ENCODE results near the gene RNF166. TPM values are rescaled to one million over a fixed set of nuclear protein-coding genes. Genes with fewer than 3 reads are reported as not detected.
A peak's percentile ranks its signal among the peaks of the same experiment; 100 is the strongest.

Gene RNF166
- total and polyA plus RNA-seq, 2 of the 13 experiments (the other 11 are each of a cell fraction or from before 2014, with no cell fraction given): 21.4 to 23.0 TPM

- TF ChIP-seq AGO2 (optimal IDR thresholded peaks at IDR 0.05; ENCODE audit: low read depth, low read length) (peak; percentile 38), ONECUT2 (CRISPR knock-in tag; IDR thresholded peaks at IDR 0.05) (no peak)
These were observed 47.4 kb upstream of the RNF166 start (continued) for GRCh38 chr16:88753602-88754001.

- H3K27me3 ChIP-seq (ENCODE audit: control insufficient read depth in 1 of 2, insufficient read depth in 2 of 2, low read length in 2 of 2): no peaks in the 10 kb centered on the region
- WGBS (ENCODE audit: low lambda C conversion rate): 86% methylated on average over 8 of the region's 13 CpGs
- TF ChIP-seq FOSL1 (CRISPR knock-in tag; IDR thresholded peaks at IDR 0.05; ENCODE audit: borderline replicate concordance) (no peak), ZKSCAN1 (IDR thresholded peaks at IDR 0.05; ENCODE audit: low read length) (no peak), ZBTB14 (CRISPR knock-in tag; IDR thresholded peaks at IDR 0.05) (no peak), ARNT (IDR thresholded peaks at IDR 0.05) (no peak), POLR2AphosphoS2 (IDR thresholded peaks at IDR 0.05; ENCODE audit: low read depth, low read length) (no peak), NPAS2 (CRISPR knock-in tag; IDR thresholded peaks at IDR 0.05; ENCODE audit: borderline replicate concordance) (no peak), ZNF530 (CRISPR knock-in tag; IDR thresholded peaks at IDR 0.05; ENCODE audit: low read depth) (no peak), ATF3 (CRISPR knock-in tag; IDR thresholded peaks at IDR 0.05) (no peak), SMARCE1 (IDR thresholded peaks at IDR 0.05; ENCODE audit: borderline replicate concordance) (no peak), ZNF3 (CRISPR knock-in tag; IDR thresholded peaks at IDR 0.05) (no peak), AGO2 (optimal IDR thresholded peaks at IDR 0.05; ENCODE audit: low read depth, low read length) (peak; percentile 27), ZNF17 (CRISPR knock-in tag; IDR thresholded peaks at IDR 0.05) (no peak), CTCF (CRISPR knock-in tag; IDR thresholded peaks at IDR 0.05) (peak; percentile 28), ZNF468 (CRISPR knock-in tag; IDR thresholded peaks at IDR 0.05) (no peak), ARNTL (CRISPR knock-in tag; IDR thresholded peaks at IDR 0.05) (no peak), ZNF224 (CRISPR knock-in tag; IDR thresholded peaks at IDR 0.05) (no peak)
- intact Hi-C loops (cut with micrococcal nuclease; ENCODE audit: unreplicated experiment) (no loop called here), in situ Hi-C loops (cut with HindIII; ENCODE audit: extremely low pct_ligation_motif_present, low pct_unique_long_range_greater_than_20kb) (no loop called here)
- no peak overlapping the region for H3K4me3 ChIP-seq (replicated peaks in 1 of 3; ENCODE audit: insufficient read depth in 1 of 3, low read depth in 2 of 3, low read length in 3 of 3)
- H3K79me2 ChIP-seq (ENCODE audit: insufficient read depth, low read length): peaks cover 13% of the 10 kb centered on the region
- H3K9ac ChIP-seq (ENCODE audit: insufficient read depth, low read depth, low read length): no peak overlapping the region
- no peak overlapping the region for H2AFZ ChIP-seq (ENCODE audit: low read length)
- H3K27ac ChIP-seq (ENCODE audit: extremely low read length, insufficient read depth, low read length): no peak overlapping the region
- ATAC-seq (no peak), DNase-seq (ENCODE audit: low spot score) (no peak), FAIRE-seq (no peak)
- no peaks in the 10 kb centered on the region for H3K4me1 ChIP-seq (ENCODE audit: insufficient read depth, low read length)
- peaks cover 2 to 10% of the 10 kb centered on the region in 2 experiments; a peak in 3 of 5 replicates for H3K36me3 ChIP-seq (replicated peaks in 1 of 2; ENCODE audit: control insufficient read depth in 1 of 2, insufficient read depth in 2 of 2, low read length in 2 of 2)
- no TSS peak for BruUV-seq (replicated peaks)
- H4K20me1 ChIP-seq (ENCODE audit: insufficient read depth, low read length): no peaks in the 10 kb centered on the region
- no peaks in the 10 kb centered on the region for H3K9me3 ChIP-seq (ENCODE audit: low read length)
- ChIA-PET CTCF (ENCODE audit: low intra/inter-chr PET ratio, low total read pairs) (no interaction called here), POLR2A (no interaction called here)
- H3K4me2 ChIP-seq (ENCODE audit: low read depth, low read length): no peak overlapping the region
These were observed 47.0 kb upstream of the RNF166 start for GRCh38 chr16:88753191-88753590.
